ENCODE measurements around the gene LIPC. TPM values are rescaled to one million over a fixed set of nuclear protein-coding genes. Genes with fewer than 3 reads are reported as not detected.

LIPC gene
- total and polyA plus RNA-seq, 8 donors = 0.69 to 5.5 (median 1.5) TPM

DNA sequence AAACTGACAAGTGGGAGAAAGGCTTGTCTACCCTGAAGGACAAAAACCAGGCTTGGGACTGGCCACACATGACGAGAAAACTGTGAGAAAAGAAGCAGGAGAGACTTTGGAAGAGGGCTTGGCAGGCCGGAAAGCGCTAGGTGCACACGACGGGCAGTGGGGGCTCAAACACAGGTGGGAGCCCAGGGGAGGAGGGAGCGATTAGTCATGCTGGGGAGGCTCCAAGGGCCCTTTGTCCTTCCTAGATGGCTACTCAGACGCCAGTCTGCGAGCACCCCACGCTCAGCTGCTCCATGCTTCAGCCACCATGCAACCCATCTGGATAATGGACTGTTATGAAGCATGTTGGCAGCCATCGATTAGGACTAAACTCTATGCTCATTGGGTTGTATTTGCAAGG lies 17.1 kb downstream of the LIPC start:
- Histone ChIP-seq H3K4me1 (no peaks in the 10 kb centered on the region), H3K27me3 (no peaks in the 10 kb centered on the region), H3K9me3 (no peaks in the 10 kb centered on the region), H3K27ac (no peak overlapping the region), H3K4me3 (no peak overlapping the region), H3K36me3 (no peaks in the 10 kb centered on the region)
- ATAC-seq (no peak), FAIRE-seq (no peak), DNase-seq (no peak)
- intact Hi-C loops (cut with DNase I) = no loop called here
- TF ChIP-seq, protein P1, sequence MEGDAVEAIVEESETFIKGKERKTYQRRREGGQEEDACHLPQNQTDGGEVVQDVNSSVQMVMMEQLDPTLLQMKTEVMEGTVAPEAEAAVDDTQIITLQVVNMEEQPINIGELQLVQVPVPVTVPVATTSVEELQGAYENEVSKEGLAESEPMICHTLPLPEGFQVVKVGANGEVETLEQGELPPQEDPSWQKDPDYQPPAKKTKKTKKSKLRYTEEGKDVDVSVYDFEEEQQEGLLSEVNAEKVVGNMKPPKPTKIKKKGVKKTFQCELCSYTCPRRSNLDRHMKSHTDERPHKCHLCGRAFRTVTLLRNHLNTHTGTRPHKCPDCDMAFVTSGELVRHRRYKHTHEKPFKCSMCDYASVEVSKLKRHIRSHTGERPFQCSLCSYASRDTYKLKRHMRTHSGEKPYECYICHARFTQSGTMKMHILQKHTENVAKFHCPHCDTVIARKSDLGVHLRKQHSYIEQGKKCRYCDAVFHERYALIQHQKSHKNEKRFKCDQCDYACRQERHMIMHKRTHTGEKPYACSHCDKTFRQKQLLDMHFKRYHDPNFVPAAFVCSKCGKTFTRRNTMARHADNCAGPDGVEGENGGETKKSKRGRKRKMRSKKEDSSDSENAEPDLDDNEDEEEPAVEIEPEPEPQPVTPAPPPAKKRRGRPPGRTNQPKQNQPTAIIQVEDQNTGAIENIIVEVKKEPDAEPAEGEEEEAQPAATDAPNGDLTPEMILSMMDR (IDR thresholded peaks at IDR 0.05) = no peak
- 77 to 78% methylated on average over 10 of the region's 10 CpGs for WGBS, 2 donors

DNA sequence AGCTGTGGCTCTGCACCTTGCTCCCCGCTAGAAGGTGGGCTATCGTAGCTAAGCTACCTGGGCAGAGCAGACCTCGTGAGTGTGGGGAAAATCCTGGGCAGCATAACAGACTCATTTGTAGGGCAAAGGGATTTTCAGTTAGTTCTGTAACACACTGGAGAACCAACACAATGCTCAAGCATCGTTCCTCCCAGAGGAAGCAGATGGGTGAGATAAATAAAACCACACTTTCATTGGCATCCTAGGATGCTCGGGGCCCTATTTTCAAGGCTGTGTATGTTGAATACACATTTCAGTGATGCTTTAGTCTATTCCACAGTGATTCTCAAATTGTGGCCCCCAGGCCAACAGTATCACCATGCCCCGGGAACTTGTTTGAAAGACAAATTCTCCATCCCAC lies 20.0 kb downstream of the LIPC start:
- no peaks in the 10 kb centered on the region for H3K36me3 ChIP-seq
- H3K4me3 ChIP-seq = no peak overlapping the region
- H3K4me1 ChIP-seq = no peaks in the 10 kb centered on the region
- H3K27ac ChIP-seq = no peak overlapping the region
- FAIRE-seq (no peak), DNase-seq (no peak), ATAC-seq (no peak)
- intact Hi-C loops (cut with DNase I) = no loop called here
- no peaks in the 10 kb centered on the region for H3K27me3 ChIP-seq
- 95% methylated on average over 6 of the region's 6 CpGs for WGBS, 2 donors
- no peaks in the 10 kb centered on the region for H3K9me3 ChIP-seq
- TF ChIP-seq, protein P1 (IDR thresholded peaks at IDR 0.05) = no peak

DNA sequence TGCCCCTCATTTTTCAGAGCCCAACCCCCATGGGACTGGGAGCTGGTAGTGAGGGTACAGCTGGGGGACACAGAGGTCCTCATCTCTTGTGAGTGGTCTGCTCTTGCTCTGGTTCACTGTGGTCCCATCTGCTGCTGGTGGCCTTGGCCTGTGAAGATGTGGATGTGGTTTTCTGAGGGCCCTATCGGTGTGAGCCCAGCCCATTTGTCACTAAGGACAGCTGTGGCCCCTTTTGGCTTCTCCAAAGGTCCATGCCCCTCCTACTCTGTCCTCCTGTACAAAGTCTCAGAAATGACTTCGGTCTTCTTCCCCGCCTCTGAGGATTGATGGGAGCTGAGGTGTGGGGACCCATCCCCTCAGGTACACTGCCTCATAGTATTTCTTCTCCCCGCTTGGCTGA lies 21.0 kb downstream of the LIPC start:
- Histone ChIP-seq H3K27ac (no peak overlapping the region), H3K27me3 (no peaks in the 10 kb centered on the region), H3K36me3 (no peaks in the 10 kb centered on the region), H3K4me1 (peaks cover 0 to under 1% (median 0%) of the 10 kb centered on the region in 3 donors), H3K9me3 (no peaks in the 10 kb centered on the region), H3K4me3 (no peak overlapping the region)
- intact Hi-C loops (cut with DNase I) = no loop called here
- DNase-seq (peak in 1 of 6 donors; percentile 30), ATAC-seq (no peak), FAIRE-seq (no peak)
- 97 to 100% methylated on average over 4 of the region's 4 CpGs for WGBS, 2 donors
- TF ChIP-seq, protein P1 (IDR thresholded peaks at IDR 0.05) = no peak

DNA sequence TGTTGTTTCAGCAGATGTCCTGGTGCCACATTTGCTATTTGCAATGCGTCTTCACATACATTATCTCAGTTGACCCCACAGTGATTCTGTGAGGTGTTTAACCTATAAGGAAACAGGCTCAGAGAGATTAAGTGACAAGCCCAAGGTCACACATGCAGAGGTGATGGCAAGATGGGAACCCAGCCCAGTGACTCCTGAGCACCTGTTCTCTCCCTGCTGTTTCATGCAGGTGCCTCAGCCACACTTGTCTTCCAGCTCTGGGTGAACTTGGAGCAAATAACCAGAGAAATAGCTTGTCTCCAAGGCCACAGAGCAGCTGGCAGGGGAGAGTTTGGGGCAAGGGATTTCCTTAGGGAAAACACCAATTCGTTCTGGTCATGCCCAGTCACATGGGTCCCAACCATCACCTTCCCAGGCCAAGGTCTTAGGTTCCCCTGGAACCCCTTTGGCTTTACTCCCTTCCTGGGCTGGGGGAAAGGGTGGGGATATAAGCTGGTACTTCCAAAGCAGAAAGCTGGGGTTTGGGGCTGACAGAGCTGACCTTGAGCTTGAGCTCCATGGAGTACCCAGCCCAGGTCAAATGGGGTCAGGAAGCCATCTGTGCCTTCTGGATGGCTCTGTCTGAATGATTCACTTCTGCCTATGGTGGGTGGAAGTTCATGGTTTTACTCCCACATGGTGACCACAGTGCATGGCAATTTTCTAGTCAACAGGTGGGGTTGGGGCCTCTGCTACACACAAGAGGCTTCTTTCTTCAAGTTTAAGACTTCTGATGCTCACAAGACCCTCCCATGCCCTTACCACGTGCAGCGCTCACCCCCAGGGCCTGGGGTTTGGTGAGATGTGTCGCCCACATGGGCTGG lies 22.4 kb downstream of the LIPC start:
- intact Hi-C loops (cut with DNase I) = no loop called here
- no peak overlapping the region for H3K27ac ChIP-seq
- H3K27me3 ChIP-seq = no peaks in the 10 kb centered on the region
- peaks cover 0 to 3% (median 0%) of the 10 kb centered on the region in 3 donors for H3K4me1 ChIP-seq
- TF ChIP-seq, protein P1 (IDR thresholded peaks at IDR 0.05) = no peak
- FAIRE-seq (no peak), DNase-seq (peak in 3 of 6 donors; percentile 32 to 52 (median 37)), ATAC-seq (peak in 3 of 4 donors; percentile 20 to 83 (median 70))
- H3K36me3 ChIP-seq = no peaks in the 10 kb centered on the region
- H3K9me3 ChIP-seq = no peaks in the 10 kb centered on the region
- H3K4me3 ChIP-seq = no peak overlapping the region
- 68 to 70% methylated on average over 5 of the region's 5 CpGs for WGBS, 2 donors

DNA sequence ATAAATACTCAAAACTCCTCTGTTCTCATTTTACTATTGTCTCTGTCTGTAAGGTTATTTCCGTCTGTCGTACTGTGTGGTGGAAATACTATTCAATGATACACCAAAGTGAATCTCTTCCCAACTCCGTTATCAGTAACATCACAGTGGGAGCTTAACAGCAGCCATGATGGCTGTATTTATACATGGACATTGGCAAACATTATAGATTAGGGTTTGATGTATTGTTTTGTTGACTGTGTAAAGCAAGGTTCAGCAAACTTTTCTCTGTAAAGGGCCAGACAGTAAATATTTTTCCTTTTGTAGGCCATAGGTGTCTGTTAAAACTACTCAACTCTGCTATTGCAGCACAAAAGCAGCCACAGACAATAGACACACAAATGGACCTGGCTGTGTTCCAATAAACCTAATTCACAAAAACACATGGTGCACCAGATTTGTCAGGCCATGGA lies 23.2 kb downstream of the LIPC start:
- no peak for FAIRE-seq
- H3K36me3 ChIP-seq = no peaks in the 10 kb centered on the region
- no peaks in the 10 kb centered on the region for H3K9me3 ChIP-seq
- H3K4me3 ChIP-seq = no peak overlapping the region
- WGBS, 2 donors = 84 to 85% methylated on average over 3 of the region's 3 CpGs
- TF ChIP-seq, protein P1 (IDR thresholded peaks at IDR 0.05) = no peak
- DNase-seq = no peak
- intact Hi-C loops (cut with DNase I) = no loop called here
- H3K4me1 ChIP-seq = peaks cover 0 to 3% (median 0%) of the 10 kb centered on the region in 3 donors
- ATAC-seq = no peak
- no peak overlapping the region for H3K27ac ChIP-seq
- H3K27me3 ChIP-seq = no peaks in the 10 kb centered on the region

Data from pancreas (tissue), 10 donors.